ENCODE data around the gene RABL3.

Gene RABL3

GRCh38 chr3:120661945-120662344 is 80.4 kb downstream of the RABL3 start:
- no peak for DNase-seq (ENCODE audit: low read depth)
- H3K4me3 ChIP-seq (ENCODE audit: low read depth, low read length), result no peak overlapping the region
- TF ChIP-seq CTCF (IDR thresholded peaks at IDR 0.05; ENCODE audit: insufficient read depth, low read depth, low read length, missing control alignments), result no peak

GRCh38 chr3:120661106-120661905 is 81.0 kb downstream of the RABL3 start:
- TF ChIP-seq CTCF (IDR thresholded peaks at IDR 0.05; ENCODE audit: insufficient read depth, low read depth, low read length, missing control alignments), result no peak
- DNase-seq (ENCODE audit: low read depth), result no peak
- H3K4me3 ChIP-seq (ENCODE audit: low read depth, low read length), result no peak overlapping the region

- H3K4me3 ChIP-seq (ENCODE audit: low read depth, low read length), result no peak overlapping the region
- DNase-seq (ENCODE audit: low read depth), result no peak
- no peak for TF ChIP-seq CTCF (IDR thresholded peaks at IDR 0.05; ENCODE audit: insufficient read depth, low read depth, low read length, missing control alignments)
Observed at GRCh38 chr3:120659834-120660233, 82.5 kb downstream of the RABL3 start.

- no peak overlapping the region for H3K4me3 ChIP-seq (ENCODE audit: low read depth, low read length)
- no peak for DNase-seq (ENCODE audit: low read depth)
- no peak for TF ChIP-seq CTCF (IDR thresholded peaks at IDR 0.05; ENCODE audit: insufficient read depth, low read depth, low read length, missing control alignments)
Observed at GRCh38 chr3:120659285-120659684, 83.0 kb downstream of the RABL3 start.

- no peak for TF ChIP-seq CTCF (IDR thresholded peaks at IDR 0.05; ENCODE audit: insufficient read depth, low read depth, low read length, missing control alignments)
- no peak for DNase-seq (ENCODE audit: low read depth)
- H3K4me3 ChIP-seq (ENCODE audit: low read depth, low read length), result no peak overlapping the region
Observed at GRCh38 chr3:120652896-120653545, 89.3 kb downstream of the RABL3 start.

- no peak for TF ChIP-seq CTCF (IDR thresholded peaks at IDR 0.05; ENCODE audit: insufficient read depth, low read depth, low read length, missing control alignments)
- DNase-seq (ENCODE audit: low read depth), result no peak
Observed at GRCh38 chr3:120652281-120652680, 90.0 kb downstream of the RABL3 start.

More at GRCh38 chr3:120652281-120652680, 90.0 kb downstream of the RABL3 start:
- H3K4me3 ChIP-seq (ENCODE audit: low read depth, low read length), result no peak overlapping the region

All from GM12865 (cell line).